Liver (tissue), 9 donors: Measurements from ENCODE around the gene PAQR3. TPM values are rescaled to one million over a fixed set of nuclear protein-coding genes. Genes with fewer than 3 reads are reported as not detected.

Experiments
- DNase-seq: peaks from one replicate; pipeline ENCODE4 v3.0.0-alpha.2; 2017; ENCODE audit warnings: low spot score
- H3K27ac ChIP-seq, 2 donors: one replicate each; pipeline ENCODE4 v1.7.0; 2013; ENCODE audit warnings: inconsistent platforms in 2 of 2, low read length in 2 of 2, control low read depth in 1 of 2, low read depth in 1 of 2, mild to moderate bottlenecking in 1 of 2
- H3K27me3 ChIP-seq, 4 donors: one replicate each; pipeline versions ENCODE4 v1.6.1 to v1.7.0; 2013; ENCODE audit warnings: low read length in 3 of 4, inconsistent platforms in 1 of 4, mild to moderate bottlenecking in 1 of 4, moderate library complexity in 1 of 4; ENCODE audit not compliant: control insufficient read depth in 4 of 4, insufficient read depth in 4 of 4
- H3K36me3 ChIP-seq, 4 donors: one replicate each; pipeline versions ENCODE4 v1.6.1 to v1.7.0; 2013; ENCODE audit warnings: low read length in 3 of 4, mild to moderate bottlenecking in 3 of 4, low read depth in 1 of 4, moderate library complexity in 1 of 4; ENCODE audit not compliant: control insufficient read depth in 4 of 4, insufficient read depth in 3 of 4
- H3K4me1 ChIP-seq, 4 donors: one replicate each; pipeline versions ENCODE4 v1.6.1 to v1.7.0; 2013; ENCODE audit warnings: low read length in 3 of 4, mild to moderate bottlenecking in 3 of 4, moderate library complexity in 1 of 4; ENCODE audit not compliant: control insufficient read depth in 4 of 4, insufficient read depth in 4 of 4
- H3K4me3 ChIP-seq, 3 donors: one replicate each; pipeline versions ENCODE4 v1.6.1 to v1.7.0; 2013; ENCODE audit warnings: low read length in 3 of 3, control low read depth in 1 of 3, low read depth in 1 of 3, mild to moderate bottlenecking in 1 of 3
- H3K9ac ChIP-seq, 2 donors: one replicate each; pipeline ENCODE4 v1.7.0; 2013; ENCODE audit warnings: low read length in 2 of 2, mild to moderate bottlenecking in 2 of 2, moderate library complexity in 2 of 2, control low read depth in 1 of 2, low read depth in 1 of 2
- H3K9me3 ChIP-seq, 4 donors: one replicate each; pipeline versions ENCODE4 v1.6.1 to v1.7.0; 2013; ENCODE audit warnings: low read length in 3 of 4; ENCODE audit not compliant: control insufficient read depth in 4 of 4
- EGR1 ChIP-seq, 2 donors: IDR thresholded peaks; 2 replicates each; pipeline ENCODE4 v1.6.1; 2016 to 2018; ENCODE audit warnings: antibody characterized with exemption in 2 of 2, low read depth in 2 of 2
- FOXA1 ChIP-seq: IDR thresholded peaks from 2 replicates; pipeline ENCODE4 v1.6.1; 2016; ENCODE audit warnings: antibody characterized with exemption
- FOXA2 ChIP-seq: IDR thresholded peaks from 2 replicates; pipeline ENCODE4 v1.6.1; 2016; ENCODE audit warnings: antibody characterized with exemption
- HNF4A ChIP-seq, 2 donors: conservative IDR thresholded peaks; 2 replicates each; pipeline ENCODE4 v1.6.1; 2016; ENCODE audit warnings: antibody characterized with exemption in 2 of 2, mild to moderate bottlenecking in 2 of 2
- HNF4G ChIP-seq: IDR thresholded peaks from 2 replicates; pipeline ENCODE4 v1.6.1; 2016; ENCODE audit warnings: antibody characterized with exemption
- JUND ChIP-seq, 2 donors: IDR thresholded peaks; 2 replicates each; pipeline ENCODE4 v1.6.1; 2016; ENCODE audit warnings: antibody characterized with exemption in 2 of 2
- NR2F2 ChIP-seq: IDR thresholded peaks from 2 replicates; pipeline ENCODE4 v1.6.1; 2016; ENCODE audit warnings: antibody characterized with exemption
- RAD21 ChIP-seq, 2 donors: IDR thresholded peaks; 2 replicates each; pipeline ENCODE4 v1.6.1; 2016; ENCODE audit warnings: antibody characterized with exemption in 2 of 2, mild to moderate bottlenecking in 2 of 2
- SP1 ChIP-seq: IDR thresholded peaks from 2 replicates; pipeline ENCODE4 v1.6.1; 2018; ENCODE audit warnings: antibody characterized with exemption, mild to moderate bottlenecking
- TAF1 ChIP-seq: conservative IDR thresholded peaks from 2 replicates; pipeline ENCODE4 v1.6.1; 2016; ENCODE audit warnings: antibody characterized with exemption, mild to moderate bottlenecking
- YY1 ChIP-seq: IDR thresholded peaks from 2 replicates; pipeline ENCODE4 v1.6.1; 2016; ENCODE audit warnings: antibody characterized with exemption, mild to moderate bottlenecking
- WGBS: extraction: QIAGEN DNeasy Blood & Tissue Kit; methylation state at CpG from one replicate; pipeline ENCODE4 v1.1.7; 2013; 5-methylcytosine and 5-hydroxymethylcytosine counted together
- polyA plus RNA-seq, 2 donors: library from polyadenylated mRNA; stranded (reverse) in 1 of 2; unstranded in 1 of 2; fragments of 200-250 nt in 1 of 2; fragments of >200 nt in 1 of 2; fragmentation: Nextera tagmentation in 1 of 2; extraction: Ambion mirVana in 1 of 2; gene quantifications; one replicate each; pipeline versions ENCODE4 v1.2.1 to v1.2.3, GENCODE V29; 2013 to 2015
- total RNA-seq, 2 donors: library from RNA; depleted of rRNA; stranded (reverse); fragments of >200 nt; gene quantifications; one replicate each; pipeline ENCODE4 v1.2.3, GENCODE V29; 2014
- TF ChIP-seq, protein P1 (sequence below): IDR thresholded peaks from 2 replicates; pipeline ENCODE4 v1.6.1; 2016; ENCODE audit warnings: antibody characterized with exemption
- TF ChIP-seq, protein P2 (sequence below): fragments of 150-350 bp; IDR thresholded peaks from 2 replicates; pipeline ENCODE4 v1.5.1; 2017; ENCODE audit warnings: improper control_type of control experiment, low read depth, low read length; ENCODE audit not compliant: missing input control
- TF ChIP-seq, protein P3 (sequence below): IDR thresholded peaks from 2 replicates; pipeline ENCODE4 v1.6.1; 2016; ENCODE audit warnings: antibody characterized with exemption
- TF ChIP-seq, protein P4 (sequence below): IDR thresholded peaks from 2 replicates; pipeline ENCODE4 v1.6.1; 2016; ENCODE audit warnings: antibody characterized with exemption
- TF ChIP-seq, protein P5 (sequence below): IDR thresholded peaks from 2 replicates; pipeline ENCODE4 v1.6.1; 2016; ENCODE audit warnings: antibody characterized with exemption, mild to moderate bottlenecking
- donor health status: healthy.
- donor health status: healthy.
- donor health status: healthy.
- donor health status: healthy.
- donor health status: healthy.

Gene PAQR3
- total and polyA plus RNA-seq, 4 donors = 2.8 to 8.3 (median 5.6) TPM

DNA sequence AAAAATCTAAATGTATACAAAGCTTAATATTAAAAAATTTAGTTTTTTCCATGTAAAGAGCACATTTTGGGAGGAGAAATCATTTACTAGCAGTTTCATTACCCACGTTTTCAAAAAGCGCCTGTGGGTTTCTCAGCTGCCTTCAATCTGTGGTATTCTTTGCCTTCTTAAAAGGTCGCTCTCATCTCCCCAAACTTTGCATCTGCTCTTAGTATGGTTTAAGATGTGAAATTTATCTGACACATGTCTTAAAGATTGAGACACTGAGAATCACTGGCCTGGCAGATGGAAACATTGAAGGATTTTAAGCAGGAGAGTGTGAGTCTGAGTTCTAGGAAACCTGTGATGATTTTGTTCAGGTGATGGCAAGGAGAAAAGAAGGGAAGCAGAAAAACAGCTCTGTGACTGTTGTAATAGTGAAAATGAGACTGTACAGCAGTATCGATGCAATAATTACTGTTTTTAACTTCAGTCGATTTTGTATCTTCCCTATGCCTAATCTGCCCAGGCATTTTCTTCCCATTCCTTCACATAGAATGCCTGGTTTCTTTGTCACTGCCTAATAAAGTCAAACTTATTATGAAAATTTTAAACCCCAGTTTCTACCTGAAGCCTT, 75.9 kb downstream of the PAQR3 start:
- Histone ChIP-seq H3K4me3 (no peak overlapping the region), H3K9ac (no peak overlapping the region), H3K27ac (peak overlapping the region in 1 of 2 donors; percentile 10)

DNA sequence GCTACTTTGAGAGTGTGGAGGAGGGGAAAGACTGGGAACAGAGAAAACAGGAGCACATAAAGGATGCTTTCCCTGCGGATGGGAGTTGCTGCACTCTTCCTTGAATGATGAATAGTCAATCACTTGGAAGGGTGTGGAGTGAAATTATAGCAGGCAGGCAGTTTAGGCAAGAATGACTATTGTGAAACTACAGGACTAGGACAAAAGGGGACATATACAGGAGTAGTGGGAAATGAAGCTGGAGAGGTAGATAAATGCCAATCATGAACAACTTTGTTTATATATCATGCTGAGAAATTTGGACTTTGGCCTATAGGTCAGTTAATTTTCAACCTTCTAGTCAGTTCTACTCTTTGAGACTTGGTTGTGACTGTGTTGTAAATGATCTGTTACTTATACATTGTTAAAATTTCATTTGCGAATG, 76.9 kb downstream of the PAQR3 start:
- Histone ChIP-seq H3K36me3 (peaks cover 0 to 4% (median 0%) of the 10 kb centered on the region in 4 donors), H3K27ac (no peak overlapping the region), H3K27me3 (no peaks in the 10 kb centered on the region), H3K4me3 (no peak overlapping the region), H3K9me3 (no peaks in the 10 kb centered on the region), H3K4me1 (peaks cover 0 to 22% (median 6%) of the 10 kb centered on the region in 4 donors), H3K9ac (no peak overlapping the region)
- no peak for DNase-seq
- WGBS = 63% methylated on average over 2 of the region's 2 CpGs
- TF ChIP-seq HNF4G = peak; percentile 87
- TF ChIP-seq, protein P1, sequence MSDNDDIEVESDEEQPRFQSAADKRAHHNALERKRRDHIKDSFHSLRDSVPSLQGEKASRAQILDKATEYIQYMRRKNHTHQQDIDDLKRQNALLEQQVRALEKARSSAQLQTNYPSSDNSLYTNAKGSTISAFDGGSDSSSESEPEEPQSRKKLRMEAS = peak; percentile 32
- peak; percentile 24 to 28 for TF ChIP-seq JUND (IDR thresholded peaks at IDR 0.05)
- TF ChIP-seq FOXA2 = peak; percentile 36
- TF ChIP-seq, protein P2, sequence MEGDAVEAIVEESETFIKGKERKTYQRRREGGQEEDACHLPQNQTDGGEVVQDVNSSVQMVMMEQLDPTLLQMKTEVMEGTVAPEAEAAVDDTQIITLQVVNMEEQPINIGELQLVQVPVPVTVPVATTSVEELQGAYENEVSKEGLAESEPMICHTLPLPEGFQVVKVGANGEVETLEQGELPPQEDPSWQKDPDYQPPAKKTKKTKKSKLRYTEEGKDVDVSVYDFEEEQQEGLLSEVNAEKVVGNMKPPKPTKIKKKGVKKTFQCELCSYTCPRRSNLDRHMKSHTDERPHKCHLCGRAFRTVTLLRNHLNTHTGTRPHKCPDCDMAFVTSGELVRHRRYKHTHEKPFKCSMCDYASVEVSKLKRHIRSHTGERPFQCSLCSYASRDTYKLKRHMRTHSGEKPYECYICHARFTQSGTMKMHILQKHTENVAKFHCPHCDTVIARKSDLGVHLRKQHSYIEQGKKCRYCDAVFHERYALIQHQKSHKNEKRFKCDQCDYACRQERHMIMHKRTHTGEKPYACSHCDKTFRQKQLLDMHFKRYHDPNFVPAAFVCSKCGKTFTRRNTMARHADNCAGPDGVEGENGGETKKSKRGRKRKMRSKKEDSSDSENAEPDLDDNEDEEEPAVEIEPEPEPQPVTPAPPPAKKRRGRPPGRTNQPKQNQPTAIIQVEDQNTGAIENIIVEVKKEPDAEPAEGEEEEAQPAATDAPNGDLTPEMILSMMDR = no peak
- TF ChIP-seq, protein P3, sequence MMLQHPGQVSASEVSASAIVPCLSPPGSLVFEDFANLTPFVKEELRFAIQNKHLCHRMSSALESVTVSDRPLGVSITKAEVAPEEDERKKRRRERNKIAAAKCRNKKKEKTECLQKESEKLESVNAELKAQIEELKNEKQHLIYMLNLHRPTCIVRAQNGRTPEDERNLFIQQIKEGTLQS = peak; percentile 73
- peak; percentile 93 to 97 for TF ChIP-seq HNF4A (conservative IDR thresholded peaks at IDR 0.05)
- TF ChIP-seq TAF1 = no peak
- no peak for TF ChIP-seq FOXA1
- peak; percentile 36 for TF ChIP-seq YY1
- TF ChIP-seq SP1 = peak; percentile 72
- TF ChIP-seq NR2F2 = no peak
- no peak for TF ChIP-seq EGR1 (IDR thresholded peaks at IDR 0.05; ENCODE audit: low read depth in 2 of 2)

More for the DNA sequence above, 75.9 kb downstream of the PAQR3 start:
- H3K9me3 ChIP-seq = no peaks in the 10 kb centered on the region
- no peaks in the 10 kb centered on the region for H3K27me3 ChIP-seq
- peaks cover 0 to 22% (median 6%) of the 10 kb centered on the region in 4 donors for H3K4me1 ChIP-seq
- H3K36me3 ChIP-seq = peaks cover 0 to 4% (median 0%) of the 10 kb centered on the region in 4 donors
- DNase-seq = no peak
- TF ChIP-seq, protein P3 = no peak
- TF ChIP-seq, protein P4, sequence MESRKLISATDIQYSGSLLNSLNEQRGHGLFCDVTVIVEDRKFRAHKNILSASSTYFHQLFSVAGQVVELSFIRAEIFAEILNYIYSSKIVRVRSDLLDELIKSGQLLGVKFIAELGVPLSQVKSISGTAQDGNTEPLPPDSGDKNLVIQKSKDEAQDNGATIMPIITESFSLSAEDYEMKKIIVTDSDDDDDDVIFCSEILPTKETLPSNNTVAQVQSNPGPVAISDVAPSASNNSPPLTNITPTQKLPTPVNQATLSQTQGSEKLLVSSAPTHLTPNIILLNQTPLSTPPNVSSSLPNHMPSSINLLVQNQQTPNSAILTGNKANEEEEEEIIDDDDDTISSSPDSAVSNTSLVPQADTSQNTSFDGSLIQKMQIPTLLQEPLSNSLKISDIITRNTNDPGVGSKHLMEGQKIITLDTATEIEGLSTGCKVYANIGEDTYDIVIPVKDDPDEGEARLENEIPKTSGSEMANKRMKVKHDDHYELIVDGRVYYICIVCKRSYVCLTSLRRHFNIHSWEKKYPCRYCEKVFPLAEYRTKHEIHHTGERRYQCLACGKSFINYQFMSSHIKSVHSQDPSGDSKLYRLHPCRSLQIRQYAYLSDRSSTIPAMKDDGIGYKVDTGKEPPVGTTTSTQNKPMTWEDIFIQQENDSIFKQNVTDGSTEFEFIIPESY = no peak
- no peak for TF ChIP-seq SP1
- no peak for TF ChIP-seq RAD21 (IDR thresholded peaks at IDR 0.05)
- TF ChIP-seq HNF4G = no peak
- TF ChIP-seq JUND (IDR thresholded peaks at IDR 0.05) = no peak
- no peak for TF ChIP-seq TAF1
- TF ChIP-seq, protein P5, sequence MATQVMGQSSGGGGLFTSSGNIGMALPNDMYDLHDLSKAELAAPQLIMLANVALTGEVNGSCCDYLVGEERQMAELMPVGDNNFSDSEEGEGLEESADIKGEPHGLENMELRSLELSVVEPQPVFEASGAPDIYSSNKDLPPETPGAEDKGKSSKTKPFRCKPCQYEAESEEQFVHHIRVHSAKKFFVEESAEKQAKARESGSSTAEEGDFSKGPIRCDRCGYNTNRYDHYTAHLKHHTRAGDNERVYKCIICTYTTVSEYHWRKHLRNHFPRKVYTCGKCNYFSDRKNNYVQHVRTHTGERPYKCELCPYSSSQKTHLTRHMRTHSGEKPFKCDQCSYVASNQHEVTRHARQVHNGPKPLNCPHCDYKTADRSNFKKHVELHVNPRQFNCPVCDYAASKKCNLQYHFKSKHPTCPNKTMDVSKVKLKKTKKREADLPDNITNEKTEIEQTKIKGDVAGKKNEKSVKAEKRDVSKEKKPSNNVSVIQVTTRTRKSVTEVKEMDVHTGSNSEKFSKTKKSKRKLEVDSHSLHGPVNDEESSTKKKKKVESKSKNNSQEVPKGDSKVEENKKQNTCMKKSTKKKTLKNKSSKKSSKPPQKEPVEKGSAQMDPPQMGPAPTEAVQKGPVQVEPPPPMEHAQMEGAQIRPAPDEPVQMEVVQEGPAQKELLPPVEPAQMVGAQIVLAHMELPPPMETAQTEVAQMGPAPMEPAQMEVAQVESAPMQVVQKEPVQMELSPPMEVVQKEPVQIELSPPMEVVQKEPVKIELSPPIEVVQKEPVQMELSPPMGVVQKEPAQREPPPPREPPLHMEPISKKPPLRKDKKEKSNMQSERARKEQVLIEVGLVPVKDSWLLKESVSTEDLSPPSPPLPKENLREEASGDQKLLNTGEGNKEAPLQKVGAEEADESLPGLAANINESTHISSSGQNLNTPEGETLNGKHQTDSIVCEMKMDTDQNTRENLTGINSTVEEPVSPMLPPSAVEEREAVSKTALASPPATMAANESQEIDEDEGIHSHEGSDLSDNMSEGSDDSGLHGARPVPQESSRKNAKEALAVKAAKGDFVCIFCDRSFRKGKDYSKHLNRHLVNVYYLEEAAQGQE = no peak
- TF ChIP-seq EGR1 (IDR thresholded peaks at IDR 0.05; ENCODE audit: low read depth in 2 of 2) = no peak
- no peak for TF ChIP-seq FOXA1
- TF ChIP-seq HNF4A (conservative IDR thresholded peaks at IDR 0.05) = no peak
- TF ChIP-seq, protein P2 = no peak
- 63% methylated on average over 5 of the region's 5 CpGs for WGBS
